H9 (cell line): ENCODE results near the gene LINS1. TPM values are rescaled to one million over a fixed set of nuclear protein-coding genes. Genes with fewer than 3 reads are reported as not detected.

Experiments
- DNase-seq: peaks from one replicate; pipeline ENCODE4 v3.0.0-alpha.2; 2017
- H2AFZ ChIP-seq: one replicate; pipeline ENCODE4 v1.6.1; 2013; ENCODE audit warnings: mild to moderate bottlenecking, low read length, control low read depth, moderate library complexity
- H2AK5ac ChIP-seq: 2 replicates; pipeline ENCODE4 v1.6.1; 2013; ENCODE audit warnings: low read length, control low read depth, mixed read lengths; ENCODE audit not compliant: insufficient read length
- H2BK120ac ChIP-seq: one replicate; pipeline ENCODE4 v1.6.1; 2013; ENCODE audit warnings: low read depth, mild to moderate bottlenecking, low read length, control low read depth, inconsistent platforms; ENCODE audit not compliant: poor library complexity, severe bottlenecking
- H2BK12ac ChIP-seq: 2 replicates; pipeline ENCODE4 v1.6.1; 2013; ENCODE audit warnings: low read length, control low read depth, mixed read lengths, low read depth; ENCODE audit not compliant: insufficient read length
- H2BK15ac ChIP-seq: 2 replicates; pipeline ENCODE4 v1.6.1; 2013; ENCODE audit warnings: low read depth, low read length, control low read depth
- H2BK20ac ChIP-seq: one replicate; pipeline ENCODE4 v1.6.1; 2013; ENCODE audit warnings: low read depth, mild to moderate bottlenecking, low read length, control low read depth, inconsistent platforms; ENCODE audit not compliant: poor library complexity, severe bottlenecking
- H2BK5ac ChIP-seq: 2 replicates; pipeline ENCODE4 v1.6.1; 2013; ENCODE audit warnings: low read length, control low read depth, mixed read lengths; ENCODE audit not compliant: insufficient read length
- H3K14ac ChIP-seq: 2 replicates; pipeline ENCODE4 v1.6.1; 2013; ENCODE audit warnings: low read length, control low read depth; ENCODE audit not compliant: insufficient read depth
- H3K18ac ChIP-seq: 2 replicates; pipeline ENCODE4 v1.6.1; 2013; ENCODE audit warnings: low read depth, mild to moderate bottlenecking, mixed read lengths, low read length, control low read depth; ENCODE audit not compliant: insufficient read length
- H3K23ac ChIP-seq: 2 replicates; pipeline ENCODE4 v1.6.1; 2013; ENCODE audit warnings: low read length, control low read depth, mixed read lengths, low read depth; ENCODE audit not compliant: insufficient read length
- H3K23me2 ChIP-seq: 2 replicates; pipeline ENCODE4 v1.6.1; 2013; ENCODE audit warnings: low read depth, mild to moderate bottlenecking, mixed read lengths, low read length, control low read depth; ENCODE audit not compliant: insufficient read length, poor library complexity, severe bottlenecking
- H3K27ac ChIP-seq: 2 replicates; pipeline ENCODE4 v1.5.1; 2013; ENCODE audit warnings: low read length, control low read depth, mixed read lengths, low read depth; ENCODE audit not compliant: insufficient read length
- H3K27me3 ChIP-seq: 2 replicates; pipeline ENCODE4 v1.6.1; 2013; ENCODE audit warnings: low read length, control low read depth, inconsistent platforms; ENCODE audit not compliant: insufficient read depth
- H3K4ac ChIP-seq: 2 replicates; pipeline ENCODE4 v1.6.1; 2013; ENCODE audit warnings: low read depth, mild to moderate bottlenecking, control low read depth, inconsistent platforms, low read length, moderate library complexity
- H3K4me1 ChIP-seq: 2 replicates; pipeline ENCODE4 v1.6.1; 2013; ENCODE audit warnings: low read length, control low read depth, inconsistent platforms; ENCODE audit not compliant: insufficient read depth
- H3K4me2 ChIP-seq: 2 replicates; pipeline ENCODE4 v1.6.1; 2013; ENCODE audit warnings: low read length, control low read depth, mixed read lengths; ENCODE audit not compliant: insufficient read length, insufficient read depth
- H3K56ac ChIP-seq: 2 replicates; pipeline ENCODE4 v1.6.1; 2013; ENCODE audit warnings: low read depth, mild to moderate bottlenecking, mixed read lengths, low read length, control low read depth; ENCODE audit not compliant: insufficient read length
- H3K79me1 ChIP-seq: 2 replicates; pipeline ENCODE4 v1.6.1; 2013; ENCODE audit warnings: low read depth, mild to moderate bottlenecking, moderate library complexity, low read length, control low read depth, inconsistent platforms; ENCODE audit not compliant: insufficient read depth, poor library complexity, severe bottlenecking
- H3K79me2 ChIP-seq: 2 replicates; pipeline ENCODE4 v1.6.1; 2013; ENCODE audit warnings: low read length, control low read depth, inconsistent platforms; ENCODE audit not compliant: insufficient read depth
- H3K9ac ChIP-seq: 2 replicates; pipeline ENCODE4 v1.6.1; 2013; ENCODE audit warnings: low read length, control low read depth, mixed read lengths; ENCODE audit not compliant: insufficient read length; ENCODE audit errors: extremely low read depth
- H3K9me3 ChIP-seq: one replicate; pipeline ENCODE4 v1.6.1; 2013; ENCODE audit warnings: low read depth, low read length, inconsistent platforms; ENCODE audit not compliant: control insufficient read depth
- H3T11ph ChIP-seq: one replicate; pipeline ENCODE4 v1.6.1; 2013; ENCODE audit warnings: mild to moderate bottlenecking, low read length, control low read depth, inconsistent platforms
- H4K20me1 ChIP-seq: one replicate; pipeline ENCODE4 v1.6.1; 2013; ENCODE audit not compliant: control insufficient read depth, insufficient read length, insufficient read depth
- H4K5ac ChIP-seq: 2 replicates; pipeline ENCODE4 v1.6.1; 2013; ENCODE audit warnings: low read depth, mild to moderate bottlenecking, mixed read lengths, low read length, control low read depth; ENCODE audit not compliant: insufficient read length
- H4K8ac ChIP-seq: replicated peaks from 2 replicates; pipeline ENCODE4 v1.6.1; 2013; ENCODE audit warnings: low read length, control low read depth, mixed read lengths, low read depth; ENCODE audit not compliant: insufficient read length
- H4K91ac ChIP-seq: 2 replicates; pipeline ENCODE4 v1.6.1; 2013; ENCODE audit warnings: low read depth, mild to moderate bottlenecking, moderate library complexity, mixed read lengths, low read length, control low read depth; ENCODE audit not compliant: insufficient read length
- H3K27ac Mint-ChIP-seq, 3 experiments: 2 replicates in 2 of 3; 3 replicates in 1 of 3; pipeline ENCODE4 v1.8.0; 2020 to 2021; ENCODE audit warnings: mixed read lengths in 3 of 3, mild to moderate bottlenecking in 1 of 3, moderate library complexity in 1 of 3
- H3K27me3 Mint-ChIP-seq: 2 replicates; pipeline ENCODE4 v1.8.0; 2021; ENCODE audit warnings: low read depth, mild to moderate bottlenecking, moderate library complexity, mixed read lengths
- H3K36me3 Mint-ChIP-seq, 3 experiments: 2 replicates in 2 of 3; 3 replicates in 1 of 3; pipeline ENCODE4 v1.8.0; 2020 to 2021; ENCODE audit warnings: low read depth in 3 of 3, mixed read lengths in 3 of 3; ENCODE audit not compliant: insufficient read depth in 1 of 3
- H3K4me1 Mint-ChIP-seq, 2 experiments: 2 replicates each; pipeline ENCODE4 v1.8.0; 2020; ENCODE audit warnings: mixed read lengths in 2 of 2
- H3K4me3 Mint-ChIP-seq, 2 experiments: 2 replicates in 1 of 2; 3 replicates in 1 of 2; pipeline ENCODE4 v1.8.0; 2020 to 2021; ENCODE audit warnings: mild to moderate bottlenecking in 2 of 2, mixed read lengths in 2 of 2, moderate library complexity in 1 of 2
- H3K9me3 Mint-ChIP-seq, 2 experiments: 2 replicates in 1 of 2; 3 replicates in 1 of 2; pipeline ENCODE4 v1.8.0; 2020; ENCODE audit warnings: mild to moderate bottlenecking in 2 of 2, mixed read lengths in 2 of 2, moderate library complexity in 1 of 2
- CTCF ChIP-seq: fragments of 200-600 bp; sonication (generic); conservative IDR thresholded peaks from 3 replicates; pipeline ENCODE4 v1.8.0; 2021; ENCODE audit warnings: antibody characterized with exemption, mild to moderate bottlenecking
- WGBS: extraction: QIAGEN DNeasy Blood & Tissue Kit; methylation state at CpG from one replicate; pipeline ENCODE4 v1.1.7; 2013; ENCODE audit warnings: missing lambda C conversion rate, low lambda C conversion rate, mixed read lengths; ENCODE audit not compliant: insufficient read length; ENCODE audit errors: extremely low coverage; 5-methylcytosine and 5-hydroxymethylcytosine counted together
- total RNA-seq: library from RNA; stranded (reverse); gene quantifications from 2 replicates; pipeline ENCODE4 v1.2.1, GENCODE V29; 2021

LINS1 gene
- total RNA-seq, 1 experiment from 2014 or later = 8.8 TPM

GRCh38 chr15:100566850-100567628 lies 34.9 kb downstream of the LINS1 start:
- Histone ChIP-seq H3K79me1 (no peaks in the 10 kb centered on the region), H2BK120ac (no peak overlapping the region), H3K23me2 (no peaks in the 10 kb centered on the region), H4K5ac (no peak overlapping the region), H4K91ac (no peak overlapping the region), H3K56ac (no peak overlapping the region), H3K4ac (no peak overlapping the region), H2BK5ac (no peak overlapping the region), H4K8ac (no peak overlapping the region), H2AK5ac (no peak overlapping the region), H3K79me2 (no peaks in the 10 kb centered on the region), H3K27me3 (no peaks in the 10 kb centered on the region), H3K9ac (no peak overlapping the region), H2BK12ac (no peak overlapping the region), H4K20me1 (no peaks in the 10 kb centered on the region), H2BK20ac (no peak overlapping the region), H3K4me2 (no peak overlapping the region), H3K18ac (no peak overlapping the region), H3T11ph (no peak overlapping the region), H3K9me3 (no peaks in the 10 kb centered on the region), H2BK15ac (no peak overlapping the region), H3K14ac (no peak overlapping the region), H3K23ac (no peak overlapping the region), H3K4me1 (no peaks in the 10 kb centered on the region), H2AFZ (no peak overlapping the region), H3K27ac (no peak overlapping the region)
- TF ChIP-seq CTCF = no peak
- Mint-ChIP-seq H3K36me3 (peaks cover 2 to 11% (median 4%) of the 10 kb centered on the region in 3 experiments; a peak in 3 of 7 replicates), H3K4me1 (no peaks in the 10 kb centered on the region), H3K9me3 (no peaks in the 10 kb centered on the region), H3K4me3 (no peak overlapping the region), H3K27ac (no peak overlapping the region), H3K27me3 (no peaks in the 10 kb centered on the region)
- DNase-seq = no peak
- no CpG with 5 or more reads among the region's 6 CpGs for WGBS
